HT1080 (cell line): ENCODE results near the gene KRTAP19-6. TPM values are rescaled to one million over a fixed set of nuclear protein-coding genes. Genes with fewer than 3 reads are reported as not detected.
"Not testable (repeated sequence)": the region's sequence is repeated elsewhere in the genome, so short reads cannot be mapped to it uniquely, and the experiment has no call there.

Source experiments
- DNase-seq: peaks from one replicate; pipeline ENCODE4 v3.0.0-alpha.2; 2015; ENCODE audit warnings: low read depth
- polyA plus RNA-seq, 2 experiments: library from polyadenylated mRNA; depleted of rRNA; stranded (reverse); fragments of >200 nt; gene quantifications; 2 replicates each; pipeline ENCODE4 v1.2.3, GENCODE V29; 2015
- total RNA-seq: library from RNA; depleted of rRNA; stranded (reverse); fragments of >200 nt; shearing (Covaris generic); gene quantifications from 2 replicates; pipeline ENCODE4 v1.2.3, GENCODE V29; 2014; rRNA removed

The KRTAP19-6 gene, protein sequence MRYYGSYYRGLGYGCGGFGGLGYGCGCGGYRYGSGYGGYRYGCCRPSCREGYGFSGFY
- total RNA-seq = not detected in 2 replicates
- not detected in 2 replicates for polyA plus RNA-seq (2015; cell fraction: cytosol; rRNA removed)
- not detected in 2 replicates for polyA plus RNA-seq (2015; cell fraction: nucleus; rRNA removed)

DNA sequence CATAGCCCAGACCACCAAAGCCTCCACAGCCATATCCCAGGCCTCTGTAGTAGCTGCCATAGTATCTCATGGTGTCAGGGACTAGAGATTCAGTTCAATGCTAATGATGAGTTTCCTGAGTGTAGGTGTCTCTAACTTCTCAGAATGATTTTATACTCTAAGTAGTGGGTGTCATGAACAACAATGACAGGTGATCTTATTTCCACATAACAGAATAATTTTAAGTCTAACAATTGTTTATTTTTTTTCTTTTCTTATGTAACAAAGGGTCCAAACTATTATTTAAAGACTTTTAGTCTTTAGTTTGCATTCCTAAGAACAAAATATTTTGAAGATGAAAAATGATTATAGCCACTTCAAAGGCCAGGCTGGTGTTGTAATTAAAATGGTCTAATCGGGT is at the start of gene KRTAP19-6:
TSS of gene KRTAP19-6 (minus strand) at position 101 of the 400 bp plus-strand sequence. CDS start at position 70, 31 bp downstream.
- DNase-seq = no peak

DNA sequence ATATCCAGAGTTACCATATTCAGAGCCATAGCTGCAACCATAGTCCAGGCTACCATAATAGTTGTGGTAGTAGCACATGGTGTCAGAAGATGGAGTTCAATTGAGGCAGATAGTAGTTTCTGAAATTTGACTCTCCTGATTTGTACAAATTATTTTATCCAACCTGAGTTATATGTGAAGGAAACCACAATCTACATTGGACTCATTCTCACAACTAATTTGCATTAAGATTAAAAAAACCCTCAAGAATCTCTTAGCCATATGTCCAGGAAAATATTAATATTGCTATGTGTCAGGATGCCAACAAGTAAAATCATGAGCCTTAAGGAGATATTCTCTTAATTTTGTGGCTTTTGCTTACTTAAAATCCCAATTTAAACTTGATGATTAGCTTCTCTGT is 48.6 kb upstream of the KRTAP19-6 start, which contains the start of gene KRTAP22-2:
TSS of gene KRTAP22-2 (minus strand) at position 101 of the 400 bp plus-strand sequence.
- no peak for DNase-seq

DNA sequence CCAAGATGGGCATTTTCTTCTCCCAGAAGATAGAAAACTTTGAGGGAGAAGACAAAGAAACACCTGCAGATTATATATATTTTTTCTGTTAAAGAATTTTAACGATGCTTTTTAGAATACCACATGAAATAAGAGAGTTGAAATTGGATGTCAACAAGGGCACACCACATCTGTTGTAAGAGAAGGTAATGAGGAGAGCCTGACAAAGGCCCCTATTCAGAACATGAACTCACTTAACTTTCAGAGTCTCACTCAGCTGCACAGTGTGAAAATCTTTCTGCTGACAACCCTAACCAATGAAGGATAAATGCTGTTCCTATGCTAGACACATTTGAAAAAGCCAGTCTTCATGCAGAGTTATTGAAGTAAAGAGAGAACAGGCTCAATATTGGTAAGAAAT is 41.2 kb upstream of the KRTAP19-6 start:
- DNase-seq = no peak

DNA sequence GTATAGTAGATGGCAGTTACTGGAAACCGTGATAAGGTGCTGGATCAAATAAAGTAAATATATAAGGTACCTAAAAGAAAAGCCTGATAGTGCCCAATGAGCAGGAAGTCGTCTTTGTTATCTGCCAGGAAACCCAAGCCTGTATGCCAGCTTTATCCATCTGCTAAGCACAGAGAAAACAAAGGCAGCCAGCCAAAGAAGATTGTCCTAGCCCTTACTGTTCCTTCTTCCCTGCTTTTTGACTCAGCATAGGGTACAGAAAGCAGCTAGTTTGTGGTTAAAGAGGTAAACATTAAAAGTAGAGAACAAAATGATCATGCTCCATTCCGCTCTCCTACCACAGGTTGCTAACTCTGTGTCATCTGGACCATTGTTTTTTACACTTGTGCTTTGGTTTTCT is 38.5 kb upstream of the KRTAP19-6 start:
- DNase-seq = no peak

DNA sequence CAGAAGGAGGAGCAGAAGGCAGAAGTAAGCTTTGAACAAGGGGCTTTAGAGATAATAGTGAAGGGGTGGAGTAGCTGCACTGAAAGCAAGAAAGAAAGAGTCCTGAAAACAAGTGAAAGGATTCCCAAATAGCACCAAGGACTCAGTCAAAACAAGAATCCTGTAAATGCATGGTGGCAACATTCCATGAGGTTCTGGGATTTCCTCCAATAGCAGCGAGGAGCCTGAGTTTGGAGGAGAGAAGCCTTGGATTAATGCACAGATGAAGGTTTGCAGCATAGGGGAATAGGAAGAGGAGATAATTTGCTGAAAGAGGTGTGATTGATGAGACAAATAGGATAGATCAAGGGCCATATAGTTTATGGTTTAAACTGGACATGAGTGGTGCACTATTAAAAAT is 37.7 kb upstream of the KRTAP19-6 start:
- no peak for DNase-seq

DNA sequence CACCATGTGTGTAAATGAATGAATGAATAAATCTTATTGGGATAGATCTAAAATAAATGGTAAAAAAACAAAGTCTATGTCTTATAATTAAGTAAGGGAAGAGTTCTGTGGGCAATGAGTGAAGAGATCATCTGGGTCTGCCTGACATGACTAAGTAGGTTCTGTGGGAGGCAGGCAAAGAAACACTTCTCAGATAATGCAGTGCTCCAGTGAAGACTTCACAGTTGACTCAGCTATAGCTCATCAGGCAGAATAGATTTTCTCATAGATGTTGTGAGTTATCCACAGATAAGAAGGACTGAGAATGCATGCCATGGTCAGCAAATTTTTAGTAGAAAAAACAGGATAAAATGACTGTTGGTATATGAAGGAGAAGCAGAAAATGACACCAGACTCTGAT is 36.1 kb upstream of the KRTAP19-6 start:
- DNase-seq = peak; percentile 5

DNA sequence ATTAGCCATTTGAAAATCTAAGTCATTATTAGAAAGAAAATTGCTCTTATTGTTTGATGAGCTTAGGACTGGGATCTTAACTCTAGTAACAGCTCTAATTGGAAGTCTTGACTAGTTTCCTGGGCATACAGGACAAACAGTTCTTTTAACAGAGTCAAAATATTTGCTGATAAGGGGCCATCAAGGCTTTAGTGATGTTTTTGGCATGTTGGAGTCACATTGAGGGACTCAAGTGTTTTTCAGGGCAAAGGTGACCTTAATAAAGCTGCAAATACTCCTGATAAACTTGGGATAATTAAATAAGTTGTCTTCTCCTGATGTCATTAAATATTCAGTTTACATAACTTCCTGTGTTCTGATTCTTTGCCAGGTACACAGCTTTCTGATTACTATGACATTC is 26.0 kb upstream of the KRTAP19-6 start:
- DNase-seq = no peak

DNA sequence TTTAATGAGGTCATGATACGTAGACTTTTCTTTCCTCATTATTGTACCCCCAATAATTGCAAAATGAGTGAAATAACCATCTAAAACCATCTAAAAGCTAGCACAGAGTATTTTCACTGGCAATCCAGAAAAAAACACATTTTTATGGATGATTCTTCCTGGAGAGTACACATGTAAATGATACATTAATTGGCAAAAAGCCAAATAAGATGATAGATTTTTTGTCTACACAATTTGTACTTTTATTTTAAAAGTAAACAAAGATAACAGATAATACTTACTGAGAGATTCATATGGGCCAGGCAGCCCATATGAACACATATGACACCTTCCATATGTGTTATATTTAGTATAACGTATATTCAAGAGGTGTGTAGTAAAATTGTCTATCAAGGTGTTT is 22.0 kb upstream of the KRTAP19-6 start:
- DNase-seq = no peak

DNA sequence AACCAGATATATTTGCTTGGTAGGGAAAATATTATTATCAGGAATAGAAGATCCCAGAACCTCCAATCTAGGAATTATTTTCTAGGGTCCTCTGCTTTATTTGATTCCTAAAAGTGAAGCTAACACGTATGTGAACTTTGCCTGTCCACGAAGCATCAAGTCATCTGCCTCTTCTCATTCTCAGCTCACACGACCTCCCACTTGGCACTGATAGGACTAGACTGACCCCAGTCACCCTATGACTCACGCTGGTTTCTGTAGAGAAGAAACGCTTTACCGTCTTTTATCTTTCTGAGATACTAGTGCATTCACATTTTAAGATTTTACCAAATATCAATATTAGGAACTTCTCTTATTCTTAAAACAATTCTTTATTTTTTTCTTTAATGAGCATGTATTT is 21.4 kb upstream of the KRTAP19-6 start:
- no peak for DNase-seq

DNA sequence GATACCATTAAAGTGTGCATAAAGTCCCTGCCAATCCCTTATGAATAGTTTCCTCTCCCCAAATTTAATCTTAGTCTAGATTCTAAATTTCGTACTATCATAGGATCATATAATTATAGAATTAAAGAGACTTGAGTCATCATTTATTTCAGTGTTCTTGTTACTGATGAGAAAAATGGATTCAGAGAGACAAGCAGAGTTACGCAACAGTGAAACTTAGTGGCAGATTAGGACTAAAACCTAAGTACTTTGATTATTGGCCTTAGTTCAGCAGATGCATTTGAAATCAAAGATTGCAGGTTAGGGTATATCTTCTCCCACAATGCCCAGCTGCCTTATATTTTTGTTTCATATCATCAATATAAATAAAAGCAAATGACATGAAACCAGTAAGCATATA is 20.3 kb upstream of the KRTAP19-6 start:
- no peak for DNase-seq

DNA sequence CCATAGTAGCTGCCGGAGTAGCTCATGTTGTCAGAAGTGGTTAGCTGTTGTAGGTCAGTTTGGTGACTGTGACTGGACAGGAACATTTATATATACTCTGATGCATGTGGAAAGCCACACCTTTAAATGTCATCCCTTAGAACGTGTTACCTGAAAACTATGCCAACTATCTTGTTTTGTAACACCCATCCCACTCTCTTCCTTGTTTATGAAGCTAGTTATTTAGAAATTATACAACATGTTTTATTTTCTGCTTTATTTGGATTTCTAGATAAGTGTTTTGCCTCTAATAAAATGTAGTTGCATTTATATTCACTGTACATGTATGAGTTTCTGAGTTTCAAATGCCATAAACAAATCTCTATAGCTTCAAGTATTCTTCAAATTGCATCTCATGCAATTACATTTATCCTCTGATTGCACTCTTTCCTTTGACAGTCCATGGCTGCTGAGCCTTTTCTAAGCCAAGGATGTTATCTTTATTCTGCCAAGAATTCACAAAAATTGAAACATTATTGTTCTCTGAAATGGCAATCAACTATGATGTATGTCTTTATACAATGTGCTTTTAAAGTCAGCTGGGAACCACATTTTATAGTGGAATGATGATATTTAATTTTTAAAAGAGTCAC is 19.7 kb upstream of the KRTAP19-6 start, which contains the start of gene KRTAP19-7:
TSS of gene KRTAP19-7 (minus strand) at position 51 of the 632 bp plus-strand sequence. CDS start at position 26, 25 bp downstream.
- DNase-seq = no peak

DNA sequence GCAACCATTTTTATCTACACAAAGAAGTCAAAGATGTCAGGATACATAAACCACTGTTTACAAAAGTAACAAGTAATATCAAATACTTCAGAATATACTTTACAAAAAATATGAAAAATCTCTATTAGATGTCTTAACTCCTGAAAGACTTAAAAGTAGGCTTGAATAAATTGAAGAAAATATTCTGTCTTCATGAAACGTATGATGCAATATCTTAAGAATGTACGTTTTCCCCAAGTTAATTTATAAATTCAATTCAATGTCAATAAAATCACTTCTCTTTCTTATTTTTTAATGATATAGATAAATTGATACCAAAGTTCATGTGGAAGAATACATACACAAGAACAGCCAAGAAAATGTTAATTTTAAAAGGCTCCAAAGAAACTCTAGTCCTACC is 13.4 kb upstream of the KRTAP19-6 start:
- DNase-seq = no peak

DNA sequence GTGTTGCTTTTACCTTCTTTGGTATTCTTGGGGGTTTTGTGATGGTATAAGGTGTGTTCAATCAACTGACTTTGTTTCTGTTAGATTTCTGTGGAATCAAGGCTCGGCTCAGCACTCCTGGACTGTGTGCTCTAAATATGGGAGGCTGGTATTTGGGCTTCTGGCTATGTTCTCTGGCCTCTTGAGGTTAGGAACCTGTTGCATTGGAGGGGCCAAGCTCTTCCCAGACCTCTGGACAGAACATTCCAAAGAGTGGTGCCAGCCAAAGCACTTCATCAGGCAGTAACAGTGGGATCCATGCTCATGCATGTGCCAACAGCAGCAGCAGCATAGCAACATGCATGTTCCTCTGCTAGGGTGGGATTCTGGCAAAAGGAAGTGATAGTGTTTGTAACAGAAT is 11.1 kb upstream of the KRTAP19-6 start:
- no peak for DNase-seq

DNA sequence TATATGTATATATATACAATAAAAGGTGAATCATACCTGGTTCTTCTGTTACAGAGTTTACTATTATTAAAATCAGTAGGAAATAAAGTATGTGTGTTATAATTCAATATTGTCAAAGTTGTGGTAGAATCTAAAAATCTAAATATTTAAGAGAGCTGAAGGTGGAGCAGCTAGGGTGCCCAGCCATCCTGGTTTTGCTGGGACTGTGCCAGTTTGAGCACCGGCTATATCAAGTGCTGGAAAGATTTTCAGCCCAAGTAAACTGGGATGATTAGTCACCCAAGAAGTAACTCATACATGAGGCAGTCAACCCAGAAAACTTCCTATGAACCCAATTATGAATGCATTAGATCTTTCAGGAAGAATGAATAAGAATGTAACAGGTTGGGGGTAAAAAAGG is 22.8 kb downstream of the KRTAP19-6 start:
- DNase-seq = no peak

DNA sequence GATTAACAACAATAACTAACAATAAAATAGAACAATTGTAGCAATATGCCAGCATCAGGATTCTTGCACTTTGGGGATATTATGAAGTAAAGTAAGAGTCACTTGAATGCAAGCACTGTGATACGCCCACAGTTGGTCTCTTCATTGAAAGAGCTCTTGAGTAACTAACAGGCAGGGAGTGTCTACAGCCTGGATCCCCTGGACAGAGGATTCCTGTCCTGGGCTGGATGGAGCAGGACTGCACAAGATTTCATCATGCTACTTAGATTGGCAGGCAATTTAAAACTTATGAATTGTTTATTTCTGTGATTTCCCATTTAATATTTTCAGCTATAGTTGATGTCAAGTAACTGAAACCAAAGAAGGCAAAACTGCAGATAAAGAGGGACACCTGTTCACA is 26.0 kb downstream of the KRTAP19-6 start:
- DNase-seq = no peak

DNA sequence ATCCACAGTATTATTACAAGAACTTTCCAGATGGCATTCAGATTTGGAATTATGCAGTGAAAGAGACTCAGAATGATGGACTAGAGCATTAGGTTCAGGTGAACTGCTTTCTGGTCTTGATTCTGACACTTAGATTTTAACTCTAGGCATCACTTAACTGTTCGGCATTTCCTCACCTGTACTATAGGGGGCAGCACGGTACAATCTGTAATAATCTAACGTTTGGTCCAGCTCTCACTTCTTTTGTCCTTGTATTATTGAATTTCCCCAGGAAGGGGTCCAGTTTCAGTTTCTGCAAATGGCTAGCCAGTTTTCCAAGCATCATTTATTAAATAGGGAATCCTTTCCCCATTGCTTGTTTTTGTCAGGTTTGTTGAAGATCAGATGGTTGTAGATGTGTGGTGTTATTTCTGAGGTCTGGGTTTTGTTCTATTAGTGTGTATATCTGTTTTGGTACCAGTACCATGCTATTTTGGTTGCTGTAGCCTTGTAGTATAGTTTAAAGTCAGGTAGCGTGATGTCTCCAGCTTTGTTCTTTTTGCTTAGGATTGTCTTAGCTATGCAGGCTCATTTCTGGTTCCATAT is 36.0 kb downstream of the KRTAP19-6 start:
- DNase-seq = not testable (repeated sequence)

DNA sequence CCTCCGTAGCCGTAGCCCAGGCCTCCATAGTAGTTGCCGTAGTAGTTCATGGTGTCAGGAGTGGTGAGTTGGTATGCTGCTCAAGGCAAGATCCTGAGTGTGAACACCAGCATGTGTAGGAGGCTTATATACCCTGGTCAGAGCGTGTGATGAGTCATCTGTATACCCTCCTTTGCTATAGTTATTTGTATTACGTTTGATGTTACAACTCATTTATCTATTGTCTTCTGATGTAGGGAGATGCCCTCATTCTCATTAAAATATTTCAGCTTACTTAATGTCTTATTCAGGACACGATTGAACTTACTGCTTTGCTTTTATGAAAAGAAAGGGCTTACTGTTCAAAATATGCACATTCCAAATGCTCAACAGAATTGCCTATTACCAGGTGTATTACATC is 39.6 kb downstream of the KRTAP19-6 start, which contains the start of gene KRTAP19-5:
TSS of gene KRTAP19-5 (minus strand) at position 101 of the 400 bp plus-strand sequence. CDS start at position 50, 51 bp downstream.
- no peak for DNase-seq

DNA sequence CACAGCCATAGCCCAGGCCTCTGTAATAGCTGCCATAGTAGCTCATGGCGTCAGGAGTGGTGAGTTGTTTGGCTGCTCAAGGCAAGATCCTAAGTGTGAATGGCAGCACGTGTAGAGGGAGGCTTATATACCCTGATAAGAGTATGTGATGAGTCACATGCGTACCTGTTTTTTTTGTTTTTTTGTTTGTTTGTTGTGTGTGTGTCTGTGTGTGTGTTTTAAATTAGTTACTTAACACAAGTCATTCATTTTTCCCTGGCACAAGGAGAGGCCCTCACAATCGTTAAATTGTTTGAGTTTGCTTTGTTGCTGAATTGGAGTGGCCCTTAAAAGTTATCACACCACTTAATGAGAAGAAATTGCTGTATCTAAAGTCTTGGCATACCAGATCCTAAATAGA is 44.6 kb downstream of the KRTAP19-6 start, which contains the start of gene KRTAP19-4:
TSS of gene KRTAP19-4 (minus strand) at position 101 of the 400 bp plus-strand sequence. CDS start at position 46, 55 bp downstream.
- no peak for DNase-seq

DNA sequence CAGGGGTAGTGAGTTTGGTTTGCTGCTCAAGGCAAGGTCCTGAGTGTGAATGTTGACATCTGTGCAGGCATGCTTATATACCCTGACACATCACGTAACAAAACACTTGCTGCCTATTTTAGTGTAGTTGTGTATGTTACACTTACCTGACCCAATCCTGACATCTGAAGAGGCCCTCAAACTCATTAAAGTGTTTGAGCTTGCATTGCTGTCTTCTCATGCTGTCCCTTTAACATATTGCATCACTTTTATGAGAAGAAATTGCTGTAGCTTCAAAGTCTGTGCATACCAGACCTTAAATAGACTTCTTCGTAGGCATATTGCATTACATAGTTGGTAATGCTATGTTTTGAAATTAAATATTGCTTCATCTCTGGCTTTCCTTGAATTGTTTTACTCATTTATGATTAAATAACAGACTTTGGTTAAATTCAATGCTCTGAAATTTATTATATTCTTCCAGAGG is 49.7 kb downstream of the KRTAP19-6 start, which contains the start of gene KRTAP19-3:
TSS of gene KRTAP19-3 (minus strand) at position 51 of the 466 bp plus-strand sequence. CDS start 56 bp downstream, outside the sequence.
- no peak for DNase-seq
